Lower lobe of right lung (tissue), 2 donors: ENCODE results near the gene USP32. TPM values are rescaled to one million over a fixed set of nuclear protein-coding genes. Genes with fewer than 3 reads are reported as not detected.

Experiments used
- ATAC-seq, 2 donors: fragments of 200-7000 bp; cut with Tn5 transposase; one replicate each; pipeline ENCODE4 v1.9.1; 2020 to 2022; ENCODE audit warnings: mild to moderate bottlenecking in 2 of 2, moderate library complexity in 2 of 2
- DNase-seq: peaks from one replicate; pipeline ENCODE4 v3.0.0-alpha.2; 2020
- H3K27ac ChIP-seq: fragments of 200-600 bp; one replicate; pipeline ENCODE4 v1.8.0; 2022
- H3K27me3 ChIP-seq: fragments of 200-600 bp; one replicate; pipeline ENCODE4 v1.8.0; 2022; ENCODE audit warnings: low read depth
- H3K36me3 ChIP-seq: fragments of 200-600 bp; one replicate; pipeline ENCODE4 v1.8.0; 2022; ENCODE audit warnings: mild to moderate bottlenecking
- H3K4me1 ChIP-seq: fragments of 200-600 bp; one replicate; pipeline ENCODE4 v1.8.0; 2022
- H3K4me3 ChIP-seq: fragments of 200-600 bp; one replicate; pipeline ENCODE4 v1.8.0; 2022; ENCODE audit warnings: mild to moderate bottlenecking
- H3K9me3 ChIP-seq: fragments of 200-600 bp; one replicate; pipeline ENCODE4 v1.8.0; 2022
- CTCF ChIP-seq: fragments of 200-600 bp; IDR thresholded peaks from one replicate; pipeline ENCODE4 v1.8.0; 2022; ENCODE audit warnings: antibody characterized with exemption, mild to moderate bottlenecking
- intact Hi-C: fragments of 100-400 bp; cut with DNase I; formaldehyde crosslinking; loops from one replicate; pipeline ENCODE4 v1.11.0; 2022
- total RNA-seq: library from RNA; stranded (reverse); fragmentation: NEBNext Ultra II Directional; extraction: Animal tissue kit (Norgen Biotek cat#: 25700); gene quantifications from one replicate; pipeline ENCODE4 v1.2.1, GENCODE V29; 2021
- donor health status: DM: no; HTN: yes; CAD: no; lungs with severe emphysema.

The USP32 gene
- total RNA-seq, 1 donor from 2014 or later = 68.9 TPM

- H3K4me3 ChIP-seq = no peak overlapping the region
- H3K27ac ChIP-seq = no peak overlapping the region
- intact Hi-C loops = no loop called here
- DNase-seq (no peak), ATAC-seq (no peak)
- peaks cover 49% of the 10 kb centered on the region for H3K27me3 ChIP-seq
- no peaks in the 10 kb centered on the region for H3K36me3 ChIP-seq
- H3K4me1 ChIP-seq = peaks cover 36% of the 10 kb centered on the region
- no peak for TF ChIP-seq CTCF
- H3K9me3 ChIP-seq = no peaks in the 10 kb centered on the region
These were observed 245.7 kb downstream of the USP32 start for GRCh38 chr17:60146206-60146605.

- Histone ChIP-seq H3K27me3 (peaks cover 49% of the 10 kb centered on the region), H3K9me3 (no peaks in the 10 kb centered on the region), H3K4me1 (peaks cover 36% of the 10 kb centered on the region), H3K36me3 (no peaks in the 10 kb centered on the region), H3K27ac (no peak overlapping the region), H3K4me3 (no peak overlapping the region)
- no peak for TF ChIP-seq CTCF
- no peak for DNase-seq
- intact Hi-C loops = no loop called here
- ATAC-seq = no peak
These were observed 246.7 kb downstream of the USP32 start for GRCh38 chr17:60145006-60145935.

DNA sequence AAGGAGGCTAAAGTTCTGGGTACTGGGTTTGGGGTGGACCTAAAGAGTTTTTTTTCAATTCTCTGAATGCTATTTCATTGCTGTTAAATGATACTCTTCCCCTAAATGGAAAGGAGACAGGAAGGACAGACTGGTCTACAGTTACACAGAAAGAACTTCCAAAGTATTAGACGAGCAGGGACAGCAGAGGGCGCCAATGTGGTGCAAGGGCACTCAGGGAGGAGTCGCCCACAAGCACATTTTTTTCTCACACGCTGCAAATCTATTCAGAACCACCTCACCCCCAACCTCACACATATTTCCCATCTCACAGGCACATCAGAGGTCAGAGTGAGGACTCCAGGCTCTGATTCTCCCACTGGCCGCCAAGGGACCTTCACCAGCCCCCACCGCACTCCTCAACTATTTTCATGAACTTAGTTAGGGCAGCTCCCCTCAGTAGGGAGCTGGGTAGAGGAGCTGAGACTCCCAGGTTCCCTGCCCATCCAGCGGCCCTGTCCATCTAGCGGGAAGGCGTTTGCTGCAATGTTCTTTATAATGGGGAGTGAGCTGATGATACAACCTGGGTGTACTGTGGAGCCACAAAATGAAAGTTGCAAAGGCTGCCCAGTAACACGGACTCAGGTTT lies 248.9 kb downstream of the USP32 start:
- Histone ChIP-seq H3K27me3 (peaks cover 49% of the 10 kb centered on the region), H3K36me3 (no peaks in the 10 kb centered on the region), H3K4me1 (peaks cover 39% of the 10 kb centered on the region), H3K9me3 (no peaks in the 10 kb centered on the region), H3K4me3 (no peak overlapping the region), H3K27ac (no peak overlapping the region)
- DNase-seq = peak; percentile 88
- ATAC-seq = peak; percentile 83 to 87
- peak; percentile 72 for TF ChIP-seq CTCF
- intact Hi-C loops = no loop called here

DNA sequence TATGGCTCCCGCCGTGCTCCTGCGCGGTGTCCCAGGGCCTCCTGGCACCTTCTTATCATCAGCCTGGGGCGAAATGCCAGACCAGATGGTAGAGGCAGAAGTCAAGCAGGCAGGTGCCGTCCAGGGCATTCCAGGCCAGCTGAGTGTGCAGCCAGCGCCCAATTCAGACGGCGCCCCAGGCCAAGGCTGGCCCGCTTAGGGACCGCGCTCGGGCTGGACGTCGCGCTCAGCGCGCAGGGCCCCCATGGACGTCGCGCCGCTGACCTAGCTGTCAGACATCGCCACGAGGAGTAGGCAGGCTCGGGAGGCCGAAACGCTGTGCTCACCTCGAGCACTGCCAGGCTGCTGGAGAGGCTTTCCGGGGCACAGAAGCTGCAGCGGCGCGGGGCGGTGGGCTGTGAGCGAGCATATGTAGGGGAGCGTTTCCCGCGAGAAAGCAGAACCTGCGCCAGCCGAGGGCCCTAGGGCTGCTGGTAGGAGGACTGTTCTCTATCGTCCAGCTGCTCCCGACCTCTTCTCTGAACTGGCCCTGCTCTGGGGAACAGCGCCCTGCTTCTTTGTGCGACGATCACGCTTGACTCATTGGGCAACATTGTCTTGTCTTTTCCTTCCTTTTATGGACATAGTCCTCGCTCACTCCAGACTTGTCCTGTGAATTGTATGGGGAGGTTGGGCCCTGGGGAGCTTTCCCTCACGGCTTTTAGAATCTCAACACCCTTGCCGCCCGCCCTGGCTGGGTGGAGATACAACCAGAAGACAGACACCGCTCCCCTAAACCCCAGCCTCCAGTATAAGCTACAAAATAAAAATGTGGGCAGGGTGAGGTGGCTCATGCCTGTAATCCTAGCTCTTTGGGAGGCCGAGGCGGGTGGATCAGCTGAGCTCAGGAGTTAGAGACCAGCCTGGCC lies 250.6 kb downstream of the USP32 start:
- peaks cover 39% of the 10 kb centered on the region for H3K4me1 ChIP-seq
- peak overlapping the region; percentile 9 for H3K4me3 ChIP-seq
- no peak overlapping the region for H3K27ac ChIP-seq
- H3K9me3 ChIP-seq = no peaks in the 10 kb centered on the region
- TF ChIP-seq CTCF = no peak
- intact Hi-C loops = no loop called here
- peak; percentile 15 to 31 for ATAC-seq
- DNase-seq = peak; percentile 68
- no peaks in the 10 kb centered on the region for H3K36me3 ChIP-seq
- H3K27me3 ChIP-seq = peaks cover 45% of the 10 kb centered on the region
